ENCODE data around the gene SCEL.

GRCh38 chr13:77523834-77524728 is 11.4 kb upstream of the SCEL start:
- TF ChIP-seq CTCF (IDR thresholded peaks at IDR 0.05) (no peak), POLR2A (IDR thresholded peaks at IDR 0.05) (no peak)

Data from esophagus squamous epithelium (tissue), 4 donors.